Ishikawa (cell line): ENCODE measurements around the gene ANKRD44.

Source experiments
- EP300 ChIP-seq: IDR thresholded peaks from 2 replicates; pipeline ENCODE4 v1.6.1; 2012; ENCODE audit warnings: borderline replicate concordance
- NFIC ChIP-seq: IDR thresholded peaks from 2 replicates; pipeline ENCODE4 v1.6.1; 2012
- RAD21 ChIP-seq: IDR thresholded peaks from 2 replicates; pipeline ENCODE4 v1.6.1; 2012; ENCODE audit warnings: low read depth

GRCh38 chr2:197115325-197115724 lies 195.3 kb downstream of the ANKRD44 start:
- TF ChIP-seq EP300 (no peak), NFIC (no peak), RAD21 (no peak)
